ENCODE data around the gene BRMS1L. TPM values are rescaled to one million over a fixed set of nuclear protein-coding genes. Genes with fewer than 3 reads are reported as not detected.

The BRMS1L gene
- total and polyA plus RNA-seq, 10 of the 15 experiments (the other 5 are each of a cell fraction or from before 2014, with no cell fraction given): 5.3 to 26.7 (median 8.3) TPM

GRCh38 chr14:35910191-35910590, 84.1 kb downstream of the BRMS1L start:
- Histone ChIP-seq H3K36me3 (ENCODE audit: control insufficient read depth in 2 of 2, insufficient read depth in 2 of 2, low read length in 1 of 2) (no peaks in the 10 kb centered on the region), H3K27ac (ENCODE audit: control insufficient read depth, insufficient read depth) (no peak overlapping the region), H3K27me3 (replicated peaks in 1 of 2; ENCODE audit: control insufficient read depth in 2 of 2, insufficient read depth in 2 of 2, low read length in 1 of 2) (no peaks in the 10 kb centered on the region), H3K4me3 (no peak overlapping the region), H4K20me1 (ENCODE audit: control insufficient read depth, insufficient read depth) (no peaks in the 10 kb centered on the region), H3K79me2 (ENCODE audit: control insufficient read depth, insufficient read depth, low read length) (no peaks in the 10 kb centered on the region), H3K9ac (ENCODE audit: control insufficient read depth, insufficient read depth, low read length) (no peak overlapping the region), H2AFZ (ENCODE audit: control insufficient read depth, low read depth, low read length) (no peak overlapping the region), H3K9me3 (replicated peaks; ENCODE audit: control insufficient read depth, insufficient read depth, low read length) (no peaks in the 10 kb centered on the region; the same call in 1 of the 3 replicates), H3K4me2 (ENCODE audit: control insufficient read depth, insufficient read depth) (no peak overlapping the region), H3K4me1 (ENCODE audit: control insufficient read depth, insufficient read depth, low read length) (no peaks in the 10 kb centered on the region)
- intact Hi-C loops (cut with micrococcal nuclease; ENCODE audit: unreplicated experiment): no loop called here
- RAD21 ChIA-PET (ENCODE audit: unreplicated experiment): no interaction called here
- no peak; the same call in 2 of the 3 replicates for ATAC-seq
- FAIRE-seq: no peak
- no TSS peak for BruUV-seq (replicated peaks)
- WGBS (ENCODE audit: insufficient coverage, insufficient replicate concordance, low lambda C conversion rate, missing lambda C conversion rate): 86% methylated on average over 4 of the region's 4 CpGs
- CTCF ChIA-PET: no interaction called here
- SMC1A ChIA-PET (ENCODE audit: uncharacterized antibody, unreplicated experiment): interaction anchor here (1.2 kb wide), 1 partner anchor 17 kb away, joined by 3 read pairs; no protein-coding TSS in a partner anchor
- no peak for DNase-seq (ENCODE audit: low read depth, low spot score)
- in situ Hi-C loops (cut with MboI): no loop called here
- POLR2A ChIA-PET: no interaction called here
- TF ChIP-seq RELB (IDR thresholded peaks at IDR 0.05; ENCODE audit: low read depth): no peak
- no peak for TF ChIP-seq POLR2AphosphoS5 (IDR thresholded peaks at IDR 0.05; ENCODE audit: low read length)
- TF ChIP-seq CHD4 (IDR thresholded peaks at IDR 0.05): no peak
- no peak for TF ChIP-seq MAX (IDR thresholded peaks at IDR 0.05; ENCODE audit: low read depth, low read length)
- no peak for TF ChIP-seq NR2F1 (conservative IDR thresholded peaks at IDR 0.05)
- TF ChIP-seq SUPT20H (IDR thresholded peaks at IDR 0.05; ENCODE audit: borderline replicate concordance, control insufficient read depth, low read depth, low read length): no peak
- no peak for TF ChIP-seq BHLHE40 (IDR thresholded peaks at IDR 0.05; ENCODE audit: borderline replicate concordance in 1 of 2, low read depth in 2 of 2, low read length in 1 of 2)
- TF ChIP-seq ZBTB40 (IDR thresholded peaks at IDR 0.05; ENCODE audit: borderline replicate concordance): no peak
- TF ChIP-seq CTCF (IDR thresholded peaks at IDR 0.05 in 2 of 3, conservative IDR thresholded peaks at IDR 0.05 in 1 of 3; ENCODE audit: control insufficient read depth in 2 of 3, extremely low read depth in 1 of 3, insufficient read depth in 1 of 3, low read depth in 3 of 3, low read length in 3 of 3): no peak
- TF ChIP-seq ZBED1 (IDR thresholded peaks at IDR 0.05; ENCODE audit: borderline replicate concordance): no peak
- no peak for TF ChIP-seq IRF5 (IDR thresholded peaks at IDR 0.05; ENCODE audit: borderline replicate concordance)
- TF ChIP-seq KLF5 (IDR thresholded peaks at IDR 0.05; ENCODE audit: partially characterized antibody): no peak
- TF ChIP-seq HCFC1 (IDR thresholded peaks at IDR 0.05; ENCODE audit: low read length): no peak
- no peak for TF ChIP-seq EGR1 (IDR thresholded peaks at IDR 0.05; ENCODE audit: borderline replicate concordance in 1 of 2, low read depth in 2 of 2, low read length in 2 of 2)
- TF ChIP-seq ZNF207 (IDR thresholded peaks at IDR 0.05; ENCODE audit: borderline replicate concordance): no peak
- no peak for TF ChIP-seq CBFB (IDR thresholded peaks at IDR 0.05; ENCODE audit: low read depth)
